ENCODE measurements around the gene OR5H14. TPM values are rescaled to one million over a fixed set of nuclear protein-coding genes. Genes with fewer than 3 reads are reported as not detected.
"Not testable (repeated sequence)": the region's sequence is repeated elsewhere in the genome, so short reads cannot be mapped to it uniquely, and the experiment has no call there.

OR5H14 gene
- total RNA-seq, 2 donors from 2014 or later = not detected

GRCh38 chr3:98188545-98188944 lies 41.3 kb downstream of the OR5H14 start:
- intact Hi-C loops (cut with DNase I, micrococcal nuclease) = no loop called here
- ATAC-seq (no peak), DNase-seq (no peak)

- DNase-seq; ATAC-seq; intact Hi-C loops (cut with DNase I, micrococcal nuclease): not testable (repeated sequence)
Observed at GRCh38 chr3:98190911-98191310, 43.6 kb downstream of the OR5H14 start.

GRCh38 chr3:98196293-98196692 lies 49.0 kb downstream of the OR5H14 start:
- ATAC-seq; intact Hi-C loops (cut with DNase I, micrococcal nuclease); DNase-seq: not testable (repeated sequence)

- DNase-seq = no peak
- no peak for ATAC-seq
- intact Hi-C loops (cut with DNase I, micrococcal nuclease) = no loop called here
Observed at GRCh38 chr3:98199020-98199419, 51.7 kb downstream of the OR5H14 start.

Other genes starting within 250 kb of the OR5H14 start
- gene RIOX2, start 175.0 kb upstream of the OR5H14 start, total RNA-seq = 10 to 100 TPM; 18.7 to 20.2 TPM
- not detected for gene GABRR3, start 112.2 kb upstream of the OR5H14 start, total RNA-seq
- not detected for gene OR5AC2, start 60.3 kb upstream of the OR5H14 start, total RNA-seq
- gene OR5H1, start 16.8 kb upstream of the OR5H14 start, total RNA-seq = not detected
- gene OR5H15, start 19.2 kb downstream of the OR5H14 start, total RNA-seq = not detected
- not detected for gene OR5H6, start 116.8 kb downstream of the OR5H14 start, total RNA-seq
- not detected for gene OR5H2, start 135.0 kb downstream of the OR5H14 start, total RNA-seq
- not detected for gene OR5K4, start 206.4 kb downstream of the OR5H14 start, total RNA-seq
- gene OR5K3, start 243.2 kb downstream of the OR5H14 start, total RNA-seq = not detected

All from left colon (tissue), 2 donors.